IMR-90 (cell line): ENCODE results near the gene KRTAP5-1.

Experiments used
- FOS ChIP-seq: fragments of 150-350 bp; IDR thresholded peaks from 2 replicates; pipeline ENCODE4 v1.6.1; 2016; ENCODE audit warnings: low read depth, low read length
- RAD21 ChIP-seq: IDR thresholded peaks from 2 replicates; pipeline ENCODE4 v1.6.1; 2012; ENCODE audit warnings: low read length, improper control_type of control experiment
- RFX5 ChIP-seq: IDR thresholded peaks from 2 replicates; pipeline ENCODE4 v1.8.0; 2012; ENCODE audit warnings: low read depth, mild to moderate bottlenecking, low read length, moderate library complexity
- TF ChIP-seq, protein P1 (sequence below): conservative IDR thresholded peaks from 2 replicates; pipeline ENCODE4 v1.5.1; 2012; ENCODE audit warnings: mild to moderate bottlenecking, low read depth, low read length, improper control_type of control experiment

- TF ChIP-seq RFX5, result no peak
- TF ChIP-seq RAD21, result no peak
- TF ChIP-seq, protein P1, sequence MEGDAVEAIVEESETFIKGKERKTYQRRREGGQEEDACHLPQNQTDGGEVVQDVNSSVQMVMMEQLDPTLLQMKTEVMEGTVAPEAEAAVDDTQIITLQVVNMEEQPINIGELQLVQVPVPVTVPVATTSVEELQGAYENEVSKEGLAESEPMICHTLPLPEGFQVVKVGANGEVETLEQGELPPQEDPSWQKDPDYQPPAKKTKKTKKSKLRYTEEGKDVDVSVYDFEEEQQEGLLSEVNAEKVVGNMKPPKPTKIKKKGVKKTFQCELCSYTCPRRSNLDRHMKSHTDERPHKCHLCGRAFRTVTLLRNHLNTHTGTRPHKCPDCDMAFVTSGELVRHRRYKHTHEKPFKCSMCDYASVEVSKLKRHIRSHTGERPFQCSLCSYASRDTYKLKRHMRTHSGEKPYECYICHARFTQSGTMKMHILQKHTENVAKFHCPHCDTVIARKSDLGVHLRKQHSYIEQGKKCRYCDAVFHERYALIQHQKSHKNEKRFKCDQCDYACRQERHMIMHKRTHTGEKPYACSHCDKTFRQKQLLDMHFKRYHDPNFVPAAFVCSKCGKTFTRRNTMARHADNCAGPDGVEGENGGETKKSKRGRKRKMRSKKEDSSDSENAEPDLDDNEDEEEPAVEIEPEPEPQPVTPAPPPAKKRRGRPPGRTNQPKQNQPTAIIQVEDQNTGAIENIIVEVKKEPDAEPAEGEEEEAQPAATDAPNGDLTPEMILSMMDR, result no peak
- no peak for TF ChIP-seq FOS
Measured at GRCh38 chr11:1541474-1542204, 43.4 kb downstream of the KRTAP5-1 start.
